Neural progenitor cell (in vitro differentiated cells): ENCODE results near the gene CAMK1D.

Experiments used
- EZH2 ChIP-seq: fragments of 200-600 bp; sonication (generic); IDR thresholded peaks from 2 replicates; pipeline ENCODE4 v1.6.1; 2017; ENCODE audit warnings: antibody characterized with exemption, mild to moderate bottlenecking, moderate library complexity
- EZH2phosphoT487 ChIP-seq: fragments of 200-600 bp; sonication (generic); IDR thresholded peaks from 2 replicates; pipeline ENCODE4 v1.6.1; 2017; ENCODE audit warnings: antibody characterized with exemption
- TF ChIP-seq, protein P1 (sequence below): fragments of 200-600 bp; sonication (generic); IDR thresholded peaks from 2 replicates; pipeline ENCODE4 v1.5.1; 2017; ENCODE audit warnings: antibody characterized with exemption, mild to moderate bottlenecking

DNA sequence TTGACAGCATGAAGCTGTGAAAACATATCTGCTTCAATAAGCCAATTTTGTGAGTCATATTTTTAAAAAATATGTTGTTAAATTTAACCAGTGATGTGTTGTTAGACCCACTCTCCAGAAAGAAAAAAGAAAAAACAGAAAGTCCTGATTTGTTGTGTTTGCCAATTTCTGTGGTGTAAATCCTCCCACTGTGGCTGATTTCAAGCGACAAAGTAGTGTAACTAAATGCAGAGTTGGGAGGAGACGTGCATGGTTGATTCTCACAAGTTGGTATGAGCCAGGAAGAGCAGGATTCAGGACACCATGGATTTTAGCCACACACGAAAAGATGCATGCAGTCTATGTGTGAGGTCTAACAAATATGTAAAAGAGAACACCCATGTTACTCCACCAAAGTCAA lies 513.1 kb downstream of the CAMK1D start:
- TF ChIP-seq, protein P1, sequence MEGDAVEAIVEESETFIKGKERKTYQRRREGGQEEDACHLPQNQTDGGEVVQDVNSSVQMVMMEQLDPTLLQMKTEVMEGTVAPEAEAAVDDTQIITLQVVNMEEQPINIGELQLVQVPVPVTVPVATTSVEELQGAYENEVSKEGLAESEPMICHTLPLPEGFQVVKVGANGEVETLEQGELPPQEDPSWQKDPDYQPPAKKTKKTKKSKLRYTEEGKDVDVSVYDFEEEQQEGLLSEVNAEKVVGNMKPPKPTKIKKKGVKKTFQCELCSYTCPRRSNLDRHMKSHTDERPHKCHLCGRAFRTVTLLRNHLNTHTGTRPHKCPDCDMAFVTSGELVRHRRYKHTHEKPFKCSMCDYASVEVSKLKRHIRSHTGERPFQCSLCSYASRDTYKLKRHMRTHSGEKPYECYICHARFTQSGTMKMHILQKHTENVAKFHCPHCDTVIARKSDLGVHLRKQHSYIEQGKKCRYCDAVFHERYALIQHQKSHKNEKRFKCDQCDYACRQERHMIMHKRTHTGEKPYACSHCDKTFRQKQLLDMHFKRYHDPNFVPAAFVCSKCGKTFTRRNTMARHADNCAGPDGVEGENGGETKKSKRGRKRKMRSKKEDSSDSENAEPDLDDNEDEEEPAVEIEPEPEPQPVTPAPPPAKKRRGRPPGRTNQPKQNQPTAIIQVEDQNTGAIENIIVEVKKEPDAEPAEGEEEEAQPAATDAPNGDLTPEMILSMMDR = no peak
- TF ChIP-seq EZH2 = no peak
- no peak for TF ChIP-seq EZH2phosphoT487
